ENCODE data around the gene CRAMP1.

CRAMP1 gene

DNA sequence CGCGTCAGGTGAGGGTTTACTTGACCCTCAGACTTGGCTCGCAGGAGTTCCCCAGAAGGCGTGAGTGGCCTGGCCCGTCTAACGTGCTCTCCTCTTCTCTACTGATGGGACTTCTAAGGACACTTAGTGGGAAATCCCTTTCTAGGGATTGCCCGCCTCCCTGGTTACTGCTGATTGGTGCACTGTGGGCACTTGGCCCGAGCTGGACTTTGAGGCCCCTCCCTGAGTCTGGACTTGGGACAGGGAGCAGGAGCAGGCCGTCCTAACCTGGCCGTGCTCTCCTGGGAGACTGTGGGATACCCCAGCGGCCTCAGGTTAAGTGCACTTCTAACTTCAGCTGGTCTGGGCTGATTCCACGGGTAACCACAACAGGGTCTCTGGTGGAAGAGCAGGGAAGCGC is 15.0 kb upstream of the CRAMP1 start:
- DNase-seq = no peak

GRCh38 chr16:1601031-1601430 is 11.1 kb upstream of the CRAMP1 start:
- DNase-seq = no peak

DNA sequence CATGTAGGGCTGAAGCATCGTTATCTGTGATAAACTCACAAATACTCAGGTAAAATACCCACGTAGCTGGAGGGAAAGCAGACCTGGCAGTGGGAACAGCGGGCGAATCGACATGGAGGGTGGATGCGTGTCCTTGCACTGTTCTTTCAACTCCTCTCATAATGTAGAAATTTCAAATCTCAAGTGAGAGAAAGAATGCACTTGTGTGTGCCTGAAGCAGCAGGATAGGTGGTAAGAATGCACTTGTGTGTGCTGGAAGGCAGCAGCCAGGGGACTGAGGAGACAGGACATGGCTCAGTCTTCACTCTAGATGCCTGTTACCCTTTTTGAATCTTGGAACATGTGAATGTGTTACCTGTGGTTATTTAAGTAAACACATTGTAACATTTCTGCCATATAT is 10.7 kb upstream of the CRAMP1 start:
- no peak for DNase-seq

GRCh38 chr16:1602285-1602684 is 9.9 kb upstream of the CRAMP1 start:
- no peak for DNase-seq

DNA sequence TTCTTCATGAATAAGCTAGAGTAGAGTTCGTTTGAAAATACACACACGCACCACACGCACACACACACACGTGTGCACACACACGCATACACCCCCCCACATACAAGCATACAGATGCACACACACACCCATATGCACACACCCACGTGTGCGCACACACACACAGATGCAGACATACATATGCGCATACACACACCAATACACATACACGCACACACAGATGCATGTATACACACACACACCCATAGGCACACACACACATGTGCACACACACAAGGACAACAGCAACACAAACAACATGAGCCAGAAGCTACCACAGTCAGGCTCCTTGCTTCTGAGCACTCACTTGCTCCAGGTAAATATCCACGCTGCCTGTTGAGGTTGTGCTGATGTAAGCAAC is 5.4 kb upstream of the CRAMP1 start:
- DNase-seq = no peak

DNA sequence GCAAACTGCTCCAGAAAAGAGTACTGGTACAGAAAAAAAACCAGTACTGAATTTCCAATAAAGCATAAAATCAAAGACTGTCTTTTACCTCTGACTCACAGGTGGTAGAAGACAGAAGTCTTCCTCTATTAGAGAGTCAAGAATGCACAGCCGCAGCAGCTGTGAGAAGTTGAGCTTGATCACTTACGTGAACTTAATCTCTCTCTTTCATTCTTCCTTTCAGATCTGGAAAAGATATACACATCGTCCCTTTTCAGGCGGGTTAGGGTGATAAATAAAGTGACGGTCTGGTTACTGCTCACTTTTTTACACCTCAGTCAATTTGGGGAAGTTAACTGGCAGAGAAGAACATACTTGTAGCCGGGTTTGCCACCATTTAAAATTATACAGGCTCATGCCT is 4.2 kb upstream of the CRAMP1 start:
- DNase-seq = no peak

- peak; percentile 90 to 91 for DNase-seq
These were observed 1.9 kb upstream of the CRAMP1 start for GRCh38 chr16:1610071-1610898.

DNA sequence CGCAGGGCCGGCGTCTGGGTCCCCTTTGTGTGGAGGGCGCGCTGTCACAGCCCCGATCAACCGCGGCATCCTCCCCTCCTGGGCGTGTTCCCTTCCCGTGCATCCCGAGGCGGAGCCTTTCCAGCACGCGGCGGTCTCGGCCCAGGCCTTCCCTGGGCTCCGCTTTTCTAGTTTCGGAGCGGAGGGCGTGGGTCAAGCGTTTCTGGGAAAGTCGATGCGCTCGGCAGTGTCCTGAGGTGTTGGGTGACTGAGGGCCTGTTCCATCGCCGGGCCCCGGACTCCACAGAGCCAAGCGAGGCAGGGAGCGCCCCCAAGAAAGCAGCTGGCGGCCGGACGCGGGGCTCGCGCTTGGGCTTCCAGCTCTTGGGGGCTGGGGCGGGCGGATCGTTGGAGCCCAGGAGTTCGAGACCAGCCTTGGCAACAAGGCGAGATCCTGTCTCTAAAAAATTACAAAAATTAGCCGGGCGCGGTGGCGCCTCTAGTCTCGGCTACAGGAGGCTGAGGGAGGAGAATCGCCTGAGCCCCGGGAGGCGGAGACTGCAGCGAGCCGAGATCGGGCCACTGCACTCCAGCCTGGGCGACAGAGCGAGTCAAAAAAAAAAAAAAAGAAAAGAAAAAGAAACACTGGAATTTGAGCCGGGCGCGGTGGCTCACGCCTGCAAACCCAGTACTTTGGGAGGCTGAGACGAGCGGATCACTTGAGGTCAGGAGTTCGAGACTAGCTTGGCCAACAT is 1.1 kb upstream of the CRAMP1 start:
- DNase-seq = no peak

DNA sequence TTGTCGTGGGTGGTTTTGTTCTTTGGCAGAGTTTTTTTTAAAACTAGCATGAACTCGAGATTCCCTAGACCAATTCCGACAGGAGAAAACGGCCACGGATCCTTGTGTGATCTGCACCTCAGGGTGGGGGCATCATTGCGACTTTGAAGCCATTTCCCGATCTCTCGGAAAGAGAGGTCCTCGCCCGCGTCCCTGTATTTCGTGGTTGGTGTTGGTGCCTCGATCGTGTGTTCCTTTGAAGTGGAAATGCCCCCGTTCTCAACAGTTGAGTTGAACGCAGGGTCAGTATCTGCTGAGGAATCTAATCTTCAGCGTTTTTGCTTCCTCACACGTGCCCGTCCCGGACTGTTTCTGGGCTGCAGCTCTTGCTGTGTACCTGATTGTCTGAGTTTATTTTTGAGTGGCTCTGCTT is 1.1 kb downstream of the CRAMP1 start:
- DNase-seq = no peak

- peak in 1 of 2 donors; percentile 19 for DNase-seq
These were observed 1.7 kb downstream of the CRAMP1 start for GRCh38 chr16:1613728-1614455.

DNA sequence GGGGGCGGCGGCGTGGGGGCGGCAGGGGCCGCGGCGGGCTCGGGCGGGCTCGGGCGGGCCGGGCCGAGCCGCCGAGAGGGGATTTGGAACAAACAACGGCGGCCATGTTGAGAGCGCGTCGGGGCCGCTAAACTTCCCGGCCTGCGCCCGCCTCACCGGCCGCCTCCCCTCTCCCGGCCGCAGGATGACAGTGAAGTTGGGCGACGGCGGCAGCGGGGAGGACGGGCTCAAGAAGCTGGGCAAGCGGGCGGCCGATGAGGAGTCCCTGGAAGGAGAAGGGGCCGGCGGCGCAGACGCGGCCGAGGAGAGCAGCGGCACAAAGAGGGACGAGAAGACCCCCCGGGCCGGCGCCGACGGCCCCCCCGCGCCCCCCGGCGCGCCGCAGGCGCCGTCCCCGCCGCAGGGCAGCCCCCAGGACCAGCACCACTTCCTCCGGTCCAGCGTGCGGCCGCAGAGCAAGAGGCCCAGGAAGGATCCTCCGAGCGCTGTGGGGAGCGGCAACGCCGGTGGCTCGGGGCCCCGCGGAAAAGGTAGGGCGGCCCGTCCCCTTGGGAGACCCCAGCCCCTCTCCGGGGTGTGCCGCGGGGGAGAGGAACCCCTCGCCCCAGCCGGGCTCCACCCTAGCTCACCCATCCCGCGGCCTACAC is 2.4 kb downstream of the CRAMP1 start:
- peak in 1 of 2 donors; percentile 13 for DNase-seq

DNA sequence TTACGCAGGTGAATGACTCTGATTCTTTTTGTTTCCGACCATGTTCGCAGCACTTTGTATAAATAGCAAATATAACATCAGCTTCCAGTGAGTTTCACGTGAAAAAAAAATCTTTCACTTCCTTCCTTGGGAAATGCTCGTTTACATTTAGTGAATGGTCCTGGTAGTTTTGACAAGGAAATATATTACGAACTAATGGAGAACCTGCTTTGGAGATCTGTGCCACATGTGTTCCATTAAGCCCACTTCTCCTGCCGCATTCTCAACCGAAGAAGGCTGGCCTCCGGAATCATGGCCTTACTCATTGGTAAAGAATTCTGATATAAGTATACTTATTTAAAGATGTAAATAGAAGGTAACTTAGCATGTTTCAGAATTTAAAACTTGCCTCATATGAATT is 3.6 kb downstream of the CRAMP1 start:
- DNase-seq = no peak

DNA sequence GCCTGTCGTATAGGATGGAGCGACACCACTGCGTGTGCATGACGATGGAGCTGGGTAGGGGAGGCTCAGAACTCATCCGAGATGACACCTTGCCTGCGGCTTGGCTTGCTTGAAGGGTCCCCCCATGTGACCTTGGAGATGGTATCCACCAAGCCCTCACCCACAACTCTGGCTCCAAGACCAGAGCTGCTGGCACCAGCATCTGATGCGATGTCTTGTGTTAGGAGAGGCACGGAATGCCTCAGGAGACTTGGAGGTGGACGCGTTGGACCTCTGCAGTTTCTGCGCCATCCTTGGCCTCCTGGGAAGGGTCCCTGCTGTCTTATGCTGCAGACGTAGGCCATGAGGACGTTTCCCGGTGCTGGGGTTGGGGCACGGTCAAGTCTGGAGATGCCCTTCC is 7.8 kb downstream of the CRAMP1 start:
- DNase-seq = no peak

DNA sequence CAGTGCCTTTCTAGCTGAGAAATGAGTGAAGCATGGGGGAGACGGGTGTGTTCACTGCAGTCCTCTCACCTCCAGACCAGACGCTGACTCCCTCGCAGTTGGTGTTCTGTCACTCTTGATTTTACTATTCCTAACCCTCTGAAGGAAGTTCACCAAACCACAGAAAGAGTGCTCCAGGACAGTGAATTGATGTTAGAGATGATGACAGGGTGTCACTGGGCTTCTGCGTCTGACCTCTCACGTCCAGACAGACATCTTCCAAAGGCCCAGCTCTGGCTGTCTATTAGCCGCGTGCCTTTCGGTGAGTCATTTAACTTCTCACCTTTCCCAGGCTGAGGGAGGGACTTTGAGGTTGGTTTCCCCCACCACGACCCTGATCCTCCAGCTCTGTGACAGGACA is 8.2 kb downstream of the CRAMP1 start:
- DNase-seq = no peak

GRCh38 chr16:1621851-1622250 is 9.7 kb downstream of the CRAMP1 start:
- DNase-seq = no peak

- DNase-seq = no peak
These were observed 14.2 kb downstream of the CRAMP1 start for GRCh38 chr16:1626327-1626726.

DNA sequence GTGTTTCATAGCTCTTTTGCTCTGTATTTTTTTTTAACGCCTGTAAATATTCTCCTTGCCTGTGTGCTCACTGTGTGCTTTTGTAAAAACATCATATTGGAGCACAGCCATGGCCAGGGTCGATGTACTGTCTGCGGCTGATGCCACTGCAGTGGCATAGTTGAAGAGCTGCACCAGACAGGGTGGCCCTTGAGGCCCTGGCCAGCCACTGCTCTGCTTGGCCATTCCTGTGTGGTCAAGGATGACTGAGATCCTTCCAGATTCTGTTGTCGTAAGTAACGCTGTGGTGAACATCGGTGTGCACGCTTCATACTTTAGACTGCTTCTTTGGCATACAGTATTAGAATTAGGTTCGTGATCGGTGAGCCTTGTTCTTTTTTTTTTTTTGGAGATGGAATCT is 14.6 kb downstream of the CRAMP1 start:
- DNase-seq = no peak

GRCh38 chr16:1630450-1631213 is 18.5 kb downstream of the CRAMP1 start:
- no peak for DNase-seq

DNA sequence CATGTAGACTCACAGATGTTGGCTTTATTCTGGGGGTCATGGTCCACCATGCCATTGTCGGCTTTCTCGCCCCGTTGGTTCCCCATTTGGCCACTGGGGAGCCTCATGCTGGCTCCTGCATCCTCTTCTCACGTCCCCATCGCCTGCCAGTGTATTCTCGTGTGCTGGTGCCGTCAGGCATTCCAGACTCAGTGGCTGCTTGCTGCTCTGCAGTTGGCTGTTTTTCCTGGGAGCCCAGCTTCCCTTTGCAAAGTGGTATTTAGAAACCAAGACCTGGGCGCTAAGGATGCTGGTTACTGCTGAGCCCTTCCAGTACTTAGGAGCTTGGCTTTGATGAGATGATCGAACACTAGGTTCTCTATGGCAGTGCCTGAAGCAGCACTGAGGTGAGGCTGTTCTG is 19.1 kb downstream of the CRAMP1 start:
- DNase-seq = no peak

DNA sequence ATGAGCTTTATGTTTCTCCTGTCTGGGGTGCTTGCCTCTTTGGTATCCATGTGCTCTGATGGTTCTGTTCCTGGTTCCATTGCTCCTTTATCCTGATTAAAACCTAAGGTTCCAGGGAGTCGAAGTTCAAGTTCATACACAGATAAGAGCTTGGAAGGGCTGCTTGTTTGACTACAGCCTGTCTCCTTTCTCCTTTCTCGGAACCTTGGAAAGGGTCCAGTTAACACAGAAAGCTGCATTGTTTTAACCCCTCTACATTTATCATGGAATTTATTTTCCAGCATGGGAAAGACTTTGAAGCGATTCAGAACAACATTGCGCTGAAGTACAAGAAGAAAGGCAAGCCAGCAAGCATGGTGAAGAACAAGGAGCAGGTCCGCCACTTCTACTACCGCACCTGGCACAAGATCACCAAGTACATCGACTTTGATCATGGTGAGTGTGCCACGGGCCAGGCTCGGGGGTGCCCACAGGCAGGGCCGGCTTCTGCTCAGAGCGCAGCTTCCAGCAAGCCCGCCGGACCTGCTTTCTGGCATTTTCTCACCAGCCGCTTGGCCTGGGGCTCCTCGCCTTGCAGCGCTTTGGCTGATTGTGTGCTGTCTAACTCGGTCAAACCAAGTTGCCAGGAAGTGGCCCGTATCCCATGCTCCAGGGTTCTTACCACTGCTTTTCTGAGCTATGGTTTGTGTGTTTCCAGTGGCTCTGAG is 19.9 kb downstream of the CRAMP1 start:
- no peak for DNase-seq

GRCh38 chr16:1632638-1632970 is 20.4 kb downstream of the CRAMP1 start:
- DNase-seq = no peak

- DNase-seq = no peak
These were observed 21.1 kb downstream of the CRAMP1 start for GRCh38 chr16:1633310-1633709.

Measured in CD4-positive, alpha-beta T cell treated with Interleukin-1 beta for 1 hour (primary cell).